Renal cortical epithelial cell (primary cell): ENCODE measurements around the gene SLC43A3. TPM values are rescaled to one million over a fixed set of nuclear protein-coding genes. Genes with fewer than 3 reads are reported as not detected.
A peak's percentile ranks its signal among the peaks of the same experiment; 100 is the strongest.

Source experiments
- DNase-seq: peaks from one replicate; pipeline ENCODE4 v3.0.0-alpha.2; 2011; ENCODE audit warnings: low read depth
- total RNA-seq: library from RNA; depleted of rRNA; stranded (reverse); fragments of >200 nt; gene quantifications from 2 replicates; pipeline ENCODE4 v1.2.3, GENCODE V29; 2014

Gene SLC43A3
- total RNA-seq, 1 donor from 2014 or later, result 47.9 TPM

DNA sequence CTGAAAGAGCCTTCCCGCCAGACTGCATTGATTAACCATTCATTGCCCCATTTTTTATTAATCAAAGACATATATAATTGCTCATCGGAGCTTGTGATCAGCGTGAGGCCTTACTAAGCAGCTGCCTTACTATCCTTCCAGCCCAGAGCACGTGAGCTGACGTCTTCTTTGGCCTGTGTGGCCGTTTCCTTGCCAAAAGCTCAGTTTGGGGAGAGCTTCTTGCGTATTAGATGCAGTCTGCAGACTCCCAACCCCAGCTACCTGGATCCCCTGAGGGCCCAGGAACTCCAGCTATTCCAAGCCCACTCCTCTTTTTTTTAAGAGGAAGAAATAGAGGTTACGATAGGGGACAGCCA lies 784 bp upstream of the SLC43A3 start:
- no peak for DNase-seq

DNA sequence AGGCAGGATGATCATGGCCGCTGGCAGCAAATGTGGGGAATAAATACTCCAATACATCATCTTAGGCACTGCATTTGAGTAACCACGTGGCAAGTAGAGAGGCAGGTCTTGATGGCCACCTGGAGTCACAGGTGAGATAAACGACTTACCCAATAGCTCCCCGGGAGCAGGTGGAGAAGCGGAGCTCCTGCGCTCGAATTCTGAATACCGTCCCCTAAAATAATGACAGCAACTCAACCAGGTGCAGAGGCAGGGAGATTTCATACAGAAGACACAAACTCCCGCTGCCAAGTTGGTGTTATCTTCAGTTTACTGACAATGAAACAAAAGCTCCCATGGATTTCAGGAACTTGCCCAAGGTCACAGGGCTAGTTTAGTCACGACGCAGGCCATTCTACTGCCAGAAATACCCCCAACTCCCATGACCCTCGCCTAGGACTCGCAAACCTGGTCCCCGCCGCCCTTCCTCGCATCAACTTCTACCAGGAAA lies 437 bp downstream of the SLC43A3 start:
- no peak for DNase-seq

DNA sequence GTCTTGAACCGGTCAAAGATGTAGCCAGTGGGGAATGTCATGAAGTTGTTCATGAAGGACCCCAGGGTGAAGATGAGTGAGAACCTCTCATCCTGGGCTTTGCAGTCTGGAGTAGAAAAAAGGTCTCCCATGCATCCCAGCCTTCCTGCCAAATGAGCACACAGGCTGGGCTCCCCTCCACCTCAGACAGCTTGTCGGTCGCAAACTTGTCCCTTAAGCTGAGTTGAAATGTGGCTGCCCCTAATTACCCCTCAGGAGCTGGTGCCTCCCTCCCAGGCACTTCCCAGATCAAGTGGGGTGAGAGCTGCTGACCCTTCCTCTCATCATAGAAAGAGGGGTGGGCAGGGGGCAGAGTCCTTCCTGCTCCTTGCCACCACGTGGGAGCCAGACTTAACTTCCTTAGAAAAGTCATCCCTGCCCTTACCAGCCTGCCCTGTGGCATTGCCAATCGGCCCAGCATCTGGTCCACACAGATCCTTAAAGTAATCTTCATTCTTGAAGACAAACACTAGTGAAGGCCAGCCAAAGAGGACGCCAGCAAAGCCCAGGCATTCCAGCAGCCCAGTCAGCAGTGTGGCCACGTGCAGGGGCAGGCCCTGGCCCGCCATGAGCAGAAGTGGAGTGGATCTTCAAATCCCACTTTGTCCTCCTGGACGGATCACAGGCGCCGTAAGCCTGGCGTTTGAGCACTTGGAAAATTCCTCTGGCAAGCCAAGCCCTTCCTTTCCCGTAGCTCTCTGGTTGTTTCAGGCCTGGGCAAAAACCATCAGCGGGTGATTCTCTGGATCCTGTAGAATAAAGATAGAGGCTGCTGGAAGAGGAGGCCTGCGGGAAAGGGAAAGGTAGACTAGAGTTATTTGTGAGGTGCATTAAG lies 1.1 kb downstream of the SLC43A3 start:
- DNase-seq, result no peak

DNA sequence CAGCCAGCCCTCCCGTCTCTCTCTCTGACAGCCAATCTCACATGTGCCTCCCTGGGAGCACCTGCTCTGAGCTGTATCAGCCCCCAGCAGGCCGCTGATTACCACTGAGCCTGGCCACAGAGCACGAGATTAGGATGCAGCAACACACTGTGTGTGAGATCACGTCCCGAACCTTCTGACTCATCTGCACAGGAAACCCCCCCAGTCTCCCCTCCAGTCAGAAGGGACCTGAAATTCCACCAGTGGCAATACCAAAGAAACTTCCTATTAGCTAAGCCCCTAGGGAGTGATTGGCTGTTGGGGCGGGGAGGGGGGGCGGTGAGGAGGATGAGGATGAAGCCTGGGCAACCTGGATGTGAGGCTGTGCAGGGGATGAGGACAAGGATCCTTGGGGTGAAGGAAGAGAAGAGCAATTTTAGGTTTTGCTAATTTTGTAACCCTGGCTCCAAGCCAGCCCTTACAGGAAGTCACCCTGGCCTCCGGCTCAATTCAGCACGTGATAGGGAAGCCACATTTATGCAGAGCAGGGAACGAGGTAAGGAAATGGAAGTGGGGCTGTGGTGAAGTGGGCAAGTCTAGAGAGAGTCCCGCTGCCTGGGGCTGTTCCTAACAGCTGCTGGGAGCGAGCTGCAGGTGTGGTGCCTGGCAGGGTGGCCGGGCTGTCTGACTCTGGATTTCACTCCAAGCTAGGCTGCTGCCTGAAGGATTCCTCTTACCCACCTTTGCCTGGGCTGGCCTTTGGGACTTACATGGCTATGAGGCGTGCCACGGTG lies 1.9 kb downstream of the SLC43A3 start:
- DNase-seq, result peak; percentile 95

DNA sequence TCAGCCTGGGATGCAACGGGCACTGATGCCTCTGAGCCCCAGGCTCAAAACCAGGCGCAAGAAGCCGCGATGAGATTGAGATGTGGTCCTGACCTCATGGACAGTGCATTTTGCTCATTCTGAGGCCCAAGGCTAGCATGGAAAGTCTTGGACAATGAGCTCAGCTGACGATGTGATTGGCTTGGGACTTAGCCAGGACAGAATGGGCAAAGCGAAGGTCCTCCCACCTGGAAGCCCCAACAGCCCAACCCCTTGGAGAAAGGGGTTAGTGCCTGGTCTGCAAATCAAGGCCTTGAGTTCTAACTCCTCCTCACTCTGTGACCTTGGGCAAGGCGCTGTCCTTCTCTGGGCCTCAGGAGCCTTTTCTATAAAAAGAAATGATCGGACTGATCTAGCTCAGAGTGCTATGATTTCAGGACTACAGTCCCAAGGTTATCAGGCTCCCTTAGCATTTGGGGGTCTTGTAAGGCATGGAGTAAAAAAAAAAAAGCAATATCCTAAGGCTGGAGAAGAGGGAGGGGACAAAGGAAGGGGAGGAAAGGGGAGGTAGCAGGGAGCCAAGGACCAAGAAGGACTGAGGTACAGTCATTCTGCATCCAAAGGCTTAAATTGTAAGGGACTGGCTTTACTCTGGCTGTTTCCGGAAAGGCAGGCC lies 2.7 kb downstream of the SLC43A3 start:
- DNase-seq, result no peak

DNA sequence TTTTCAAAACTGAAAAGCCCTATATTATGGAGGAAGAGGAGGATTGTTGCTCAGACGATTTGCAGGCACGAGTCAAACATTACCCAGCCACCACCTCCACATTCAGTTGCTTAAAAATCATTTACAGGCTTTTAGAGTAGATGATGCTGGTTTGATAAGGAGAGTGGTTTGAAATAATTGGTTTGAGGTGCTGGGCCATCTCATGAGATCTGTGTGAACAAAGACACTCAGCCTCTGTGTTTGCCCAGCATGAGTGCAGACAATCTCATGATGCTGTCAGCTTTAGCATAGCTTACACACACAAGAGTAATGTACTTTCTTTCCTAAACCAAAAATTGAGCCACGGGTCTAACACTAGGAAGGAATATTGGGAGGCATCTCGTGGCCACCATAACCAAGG lies 4.3 kb downstream of the SLC43A3 start:
- DNase-seq, result no peak

DNA sequence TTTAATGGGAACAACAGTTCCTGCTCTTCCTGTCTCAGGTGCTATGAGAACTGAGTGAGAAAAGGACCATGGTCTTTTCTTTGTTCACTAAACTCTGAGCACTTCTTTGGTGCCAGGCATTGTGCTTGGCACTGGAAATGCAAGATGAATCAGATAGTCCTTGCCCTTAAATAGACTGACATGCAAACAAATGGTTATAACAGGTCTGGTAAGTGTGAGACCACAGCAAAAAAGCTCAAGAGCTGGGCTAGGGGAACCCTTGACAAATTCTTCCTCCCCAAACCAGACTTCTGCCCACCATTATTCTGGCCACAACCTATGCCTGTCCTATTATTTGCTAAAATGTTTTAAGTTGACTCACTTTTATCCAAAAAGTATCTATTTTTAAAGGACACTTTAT lies 5.1 kb downstream of the SLC43A3 start:
- no peak for DNase-seq

DNA sequence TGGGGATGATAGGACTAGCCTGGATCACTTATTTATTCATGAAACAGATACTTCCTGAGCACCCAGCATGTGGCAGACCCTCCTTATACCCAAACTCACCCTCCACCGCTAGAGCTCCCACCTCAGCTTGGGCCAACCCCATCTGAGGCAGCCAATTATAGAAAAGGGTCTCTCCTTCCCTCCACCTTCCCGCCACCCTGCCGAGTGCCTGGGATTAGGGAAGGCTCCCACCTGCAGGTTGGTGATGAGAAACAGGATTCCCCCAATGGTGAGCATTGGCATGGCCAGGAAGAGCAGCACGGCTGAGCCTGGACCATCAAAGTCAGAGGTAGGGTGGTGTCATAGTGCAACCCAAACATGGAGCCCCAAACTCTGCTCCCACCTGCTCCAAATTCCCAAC lies 5.9 kb downstream of the SLC43A3 start:
- no peak for DNase-seq

DNA sequence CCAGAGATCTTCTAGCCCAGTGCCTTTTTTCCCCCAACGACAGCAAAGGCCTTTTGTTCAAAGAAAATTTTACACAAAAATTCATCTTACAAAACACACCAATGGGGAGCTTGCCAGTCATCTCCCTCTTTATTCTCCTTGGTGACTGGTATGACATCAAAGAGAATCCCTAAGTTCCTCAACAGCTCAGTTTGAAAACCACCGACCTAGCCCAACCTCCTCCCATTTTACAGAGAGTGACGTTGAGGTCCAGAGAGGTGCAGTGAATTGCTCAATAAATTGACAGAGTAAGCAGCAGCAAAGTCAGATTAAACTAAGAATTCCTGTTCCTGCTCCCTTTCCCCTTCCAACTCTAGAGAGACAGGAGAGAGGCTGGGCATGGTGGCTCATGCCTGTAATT lies 7.8 kb downstream of the SLC43A3 start:
- DNase-seq, result no peak

DNA sequence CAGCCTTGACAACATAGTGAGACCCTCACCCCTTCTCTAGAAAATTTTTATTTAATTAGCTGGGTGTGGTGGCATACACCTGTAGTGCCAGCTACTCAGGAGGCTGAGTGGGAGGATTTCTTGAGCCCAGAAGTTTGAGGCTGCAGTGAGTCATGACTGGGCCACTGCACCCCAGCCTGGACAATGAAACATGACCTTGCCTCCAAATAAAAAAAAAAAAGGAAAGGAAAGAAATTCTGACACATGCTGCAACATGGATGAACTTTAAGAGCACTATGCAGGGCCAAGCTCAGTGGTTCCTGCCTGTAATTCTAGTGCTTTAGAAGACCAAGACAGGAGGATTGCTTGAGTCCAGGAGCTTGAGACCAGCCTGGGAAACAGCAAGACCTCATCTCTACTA lies 8.8 kb downstream of the SLC43A3 start:
- DNase-seq, result no peak

DNA sequence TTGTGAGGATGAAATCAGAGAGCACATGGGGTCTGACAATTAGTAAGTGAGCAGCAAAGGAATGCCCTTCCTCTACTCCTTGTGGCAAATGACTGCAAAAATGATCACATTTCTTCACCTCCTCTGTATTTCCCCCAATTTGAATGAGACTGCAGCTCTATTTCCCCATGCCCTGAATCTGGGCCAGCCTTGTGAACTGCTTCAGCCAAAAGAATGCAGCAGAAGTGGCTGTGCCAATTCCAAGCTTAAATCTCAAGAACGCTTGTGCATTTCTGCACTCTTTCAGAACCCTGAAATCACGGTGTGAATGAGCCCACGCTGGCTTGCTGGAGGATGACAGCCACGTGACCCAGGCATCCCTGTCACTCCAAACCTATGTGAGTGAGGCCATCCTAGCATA lies 9.9 kb downstream of the SLC43A3 start:
- no peak for DNase-seq

DNA sequence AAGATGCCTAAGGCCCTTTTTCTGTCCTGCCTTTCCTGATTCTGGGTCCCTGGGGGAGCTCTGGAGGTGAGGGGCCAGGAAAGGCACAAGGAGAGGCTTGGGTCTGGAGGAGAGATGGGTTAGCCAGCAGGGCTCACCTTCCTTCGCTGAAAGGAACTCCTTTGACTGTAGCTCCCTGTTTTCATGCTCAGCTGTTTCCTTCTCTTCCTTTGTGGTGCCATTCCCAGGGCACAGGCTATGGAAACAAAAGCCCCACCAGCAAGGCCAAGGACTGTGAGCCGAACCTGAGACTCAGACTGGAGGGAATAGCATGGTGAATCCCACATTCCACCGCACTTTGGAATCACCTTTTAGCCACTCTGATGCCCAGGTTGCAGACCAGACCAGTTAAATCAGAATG lies 10.5 kb downstream of the SLC43A3 start:
- DNase-seq, result no peak

DNA sequence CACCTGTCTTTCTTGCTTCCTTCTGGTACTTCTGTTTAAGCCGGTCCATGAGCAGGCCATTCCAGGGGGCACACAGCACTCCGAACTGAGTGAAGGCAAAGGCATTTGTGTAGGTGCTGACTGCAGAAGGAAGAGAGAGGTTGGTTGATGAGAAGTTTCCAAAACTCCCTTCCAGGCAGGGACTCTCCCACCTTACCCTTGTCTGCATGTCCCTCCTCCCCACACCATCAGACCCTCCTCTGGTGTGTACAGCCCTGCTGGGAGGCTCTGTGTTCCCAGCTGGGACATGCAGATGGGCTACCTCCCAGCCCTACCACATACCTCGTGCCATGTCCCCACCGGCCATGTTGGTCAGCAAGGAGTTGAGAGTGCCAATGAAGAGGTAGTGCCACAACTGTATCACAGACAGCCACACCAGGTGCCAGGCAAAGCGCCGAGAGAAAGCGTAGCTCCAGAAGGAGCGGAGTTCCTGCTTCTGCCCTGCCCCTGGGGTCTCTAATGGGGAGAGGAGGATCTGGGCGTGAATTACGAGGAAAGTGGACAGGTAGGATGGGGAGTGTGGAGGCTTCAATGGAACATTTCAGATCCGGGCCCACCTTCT lies 12.2 kb downstream of the SLC43A3 start:
- no peak for DNase-seq

DNA sequence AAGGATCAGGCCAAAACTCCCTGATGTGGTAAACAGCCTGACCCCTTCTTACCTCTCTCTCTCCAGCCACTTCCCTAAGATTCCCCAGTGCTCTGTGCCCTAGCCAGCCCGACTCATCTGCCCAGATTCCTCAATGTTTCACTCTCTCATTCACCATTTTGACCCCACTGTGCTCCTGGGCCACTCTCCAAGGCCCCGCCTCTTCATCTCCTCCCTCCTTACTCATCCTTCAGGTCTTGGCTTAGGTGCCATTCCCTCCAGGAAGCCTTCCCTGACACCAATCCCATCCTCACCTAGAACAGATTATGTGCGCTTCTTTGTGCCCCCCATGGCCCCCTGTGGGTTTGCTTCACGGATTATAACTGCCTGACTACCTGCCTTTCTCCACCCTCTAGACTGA lies 13.2 kb downstream of the SLC43A3 start:
- no peak for DNase-seq

DNA sequence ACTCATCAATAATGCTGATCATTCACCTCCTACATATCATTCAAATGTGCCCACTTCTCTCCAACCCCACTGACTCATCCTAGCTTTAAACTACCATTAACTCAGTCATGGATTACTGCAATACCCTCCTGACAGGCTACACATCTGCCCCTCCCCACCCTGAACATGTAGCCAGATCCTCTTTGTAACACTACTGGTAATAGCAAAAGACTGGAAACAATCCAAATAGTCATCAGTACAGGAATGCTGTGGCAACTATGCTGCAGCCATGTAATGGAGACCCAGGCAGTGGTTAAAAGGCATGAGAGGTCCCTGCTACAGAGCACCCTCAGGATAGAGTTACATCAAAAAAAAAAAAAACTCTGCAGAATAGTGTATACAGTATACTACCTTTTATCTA lies 16.6 kb downstream of the SLC43A3 start:
- peak; percentile 89 for DNase-seq

DNA sequence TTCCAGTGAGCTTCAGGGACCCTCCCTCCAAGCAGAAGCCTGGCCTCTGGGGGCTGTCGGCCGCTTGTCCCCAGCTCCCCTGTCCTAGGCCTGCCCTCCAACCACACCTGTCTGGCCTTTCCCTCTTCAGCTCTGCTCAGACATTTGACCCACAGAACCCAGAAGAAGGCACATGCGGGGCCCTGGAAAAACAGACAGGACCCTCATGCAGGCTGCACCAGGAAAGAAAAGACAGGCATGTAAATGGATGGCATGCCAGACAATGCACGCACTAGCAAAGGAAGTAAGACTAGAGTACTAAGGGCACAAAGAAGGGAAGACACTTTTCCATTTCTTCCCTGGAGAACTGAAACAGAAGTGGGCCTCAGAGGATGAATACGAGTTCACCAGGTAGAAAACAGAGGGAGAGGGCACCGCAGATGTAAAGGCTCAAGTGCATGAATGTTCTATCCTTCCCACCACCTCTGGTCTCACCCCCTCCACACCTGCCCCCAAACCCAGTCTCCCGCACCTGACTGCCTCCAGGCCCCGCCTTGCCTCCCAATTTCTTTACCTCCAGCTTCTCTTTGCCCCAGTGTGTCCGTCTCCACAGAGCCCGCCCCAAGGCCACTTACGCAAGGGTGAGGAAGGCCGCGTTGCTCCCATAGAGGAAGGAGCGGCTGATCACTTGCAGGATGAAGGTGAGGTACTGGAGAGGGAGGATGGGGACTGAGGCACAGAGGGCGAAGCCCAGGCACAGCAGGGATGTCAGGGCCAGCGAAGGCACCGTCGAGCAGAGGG lies 17.4 kb downstream of the SLC43A3 start:
- no peak for DNase-seq

DNA sequence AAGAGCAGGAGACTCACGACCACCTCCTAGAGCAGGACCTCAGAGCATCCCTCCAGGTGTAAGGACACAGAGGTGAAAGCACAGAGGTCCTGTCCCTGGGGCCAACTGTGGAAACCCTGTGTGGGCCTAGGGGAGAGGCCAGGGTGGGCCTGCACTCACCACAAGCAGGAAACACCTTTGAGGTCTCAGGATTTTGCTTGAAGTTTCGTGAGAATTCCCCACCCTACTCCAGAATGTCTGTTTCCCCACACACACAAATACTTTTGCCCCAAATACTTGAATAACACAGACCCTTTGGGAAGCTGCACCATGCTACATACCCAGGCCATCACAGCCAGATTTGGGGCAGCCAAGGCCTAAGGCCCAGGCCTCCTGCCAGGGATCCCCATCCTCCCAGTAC lies 18.1 kb downstream of the SLC43A3 start:
- no peak for DNase-seq

DNA sequence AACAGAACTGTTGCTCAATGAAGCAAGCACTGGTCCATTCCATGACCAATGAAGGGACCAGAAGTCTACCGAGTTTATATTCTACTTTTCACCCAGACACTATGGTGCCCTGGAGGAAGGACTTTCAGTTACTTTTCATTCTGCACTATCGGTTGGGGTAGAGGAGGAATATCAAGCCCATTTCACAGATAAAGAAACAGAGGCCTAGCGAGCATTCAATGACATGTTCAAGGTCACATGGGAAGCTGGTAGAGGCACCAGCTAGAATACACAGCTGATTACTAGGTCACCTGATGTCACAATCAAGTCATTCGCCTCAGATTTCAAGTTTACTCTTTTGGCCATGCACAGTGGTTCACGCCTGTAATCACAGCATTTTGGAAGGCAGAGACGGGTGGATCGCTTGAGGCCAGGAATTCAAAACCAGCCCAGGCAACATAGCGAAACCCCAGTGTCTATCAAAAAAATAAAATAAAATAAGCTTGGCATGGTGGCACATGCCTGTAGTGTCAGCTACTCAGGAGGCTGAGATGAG lies 18.9 kb downstream of the SLC43A3 start:
- DNase-seq, result no peak

DNA sequence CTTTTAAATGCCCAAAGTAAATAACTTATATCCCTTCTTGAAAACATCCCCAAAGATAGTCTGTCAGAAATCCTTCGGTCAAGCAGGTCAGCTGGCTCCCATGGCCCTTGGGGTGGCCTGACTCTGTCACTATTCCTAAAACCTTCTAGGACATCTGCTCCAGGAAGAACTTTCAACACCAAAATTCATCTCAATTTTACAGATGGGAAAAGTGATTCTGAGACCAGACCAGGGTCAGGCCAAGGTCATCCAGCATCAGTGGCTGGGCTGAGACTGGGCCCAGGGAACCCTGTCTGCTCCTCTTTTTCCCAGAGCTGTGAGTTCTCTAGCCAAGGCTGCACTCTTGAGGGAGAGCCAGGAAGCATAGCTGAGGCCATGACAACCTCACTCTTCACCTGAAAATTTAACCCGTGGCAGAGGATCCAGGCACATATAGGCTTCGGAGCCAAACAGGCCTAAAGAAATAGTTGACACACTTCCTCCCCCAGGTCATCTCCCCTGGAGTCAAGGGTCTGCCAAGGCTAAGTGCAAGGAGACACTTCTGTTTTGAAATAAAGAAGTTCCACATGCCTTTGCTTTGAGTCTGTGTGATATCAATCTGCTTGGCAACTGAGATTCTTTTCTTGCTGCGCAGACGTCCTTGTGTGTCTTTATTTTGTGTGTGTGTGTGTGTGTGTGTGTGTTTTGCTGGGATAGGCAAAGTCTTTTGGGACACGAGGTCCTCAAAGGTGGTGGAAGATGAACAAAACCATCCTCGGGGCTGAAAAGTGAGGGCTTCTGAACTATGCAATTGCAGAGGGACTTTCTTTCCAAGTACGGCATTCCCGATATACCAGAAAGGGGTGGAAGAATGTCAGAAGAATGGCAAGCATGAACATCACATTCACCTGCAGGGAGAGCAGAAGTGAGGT lies 19.7 kb downstream of the SLC43A3 start:
- no peak for DNase-seq

DNA sequence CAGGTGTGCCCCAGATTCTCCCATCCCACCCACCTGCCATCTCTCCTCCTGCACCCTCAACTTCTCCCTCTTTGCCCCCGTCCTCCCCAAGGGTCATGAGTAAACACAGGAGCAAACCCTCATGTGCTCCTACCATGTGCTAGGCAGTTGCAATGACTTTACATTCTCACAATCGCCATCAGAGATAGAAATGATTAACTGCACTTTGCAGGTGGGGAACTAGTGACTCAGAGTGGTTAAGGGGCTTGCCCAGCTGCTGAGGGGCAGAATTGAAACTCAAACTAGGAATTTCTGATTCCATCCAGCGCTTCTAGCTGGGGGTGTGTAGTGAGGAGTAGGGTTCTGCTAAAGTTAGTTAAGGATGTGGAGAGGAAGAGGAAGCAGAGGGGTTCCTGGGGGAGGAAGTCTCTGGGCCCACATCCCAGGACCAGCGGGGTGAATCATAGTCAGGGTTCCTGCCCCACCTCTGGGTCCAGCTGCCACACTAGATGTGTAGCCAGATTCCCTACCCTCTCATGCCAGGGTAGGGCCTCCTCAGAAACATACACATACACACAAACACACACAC lies 20.5 kb downstream of the SLC43A3 start:
- peak; percentile 92 for DNase-seq
